ENCODE measurements around the gene ARNT2. TPM values are rescaled to one million over a fixed set of nuclear protein-coding genes. Genes with fewer than 3 reads are reported as not detected.

Gene ARNT2
- total RNA-seq, 1 experiment from 2014 or later = 16.8 TPM

DNA sequence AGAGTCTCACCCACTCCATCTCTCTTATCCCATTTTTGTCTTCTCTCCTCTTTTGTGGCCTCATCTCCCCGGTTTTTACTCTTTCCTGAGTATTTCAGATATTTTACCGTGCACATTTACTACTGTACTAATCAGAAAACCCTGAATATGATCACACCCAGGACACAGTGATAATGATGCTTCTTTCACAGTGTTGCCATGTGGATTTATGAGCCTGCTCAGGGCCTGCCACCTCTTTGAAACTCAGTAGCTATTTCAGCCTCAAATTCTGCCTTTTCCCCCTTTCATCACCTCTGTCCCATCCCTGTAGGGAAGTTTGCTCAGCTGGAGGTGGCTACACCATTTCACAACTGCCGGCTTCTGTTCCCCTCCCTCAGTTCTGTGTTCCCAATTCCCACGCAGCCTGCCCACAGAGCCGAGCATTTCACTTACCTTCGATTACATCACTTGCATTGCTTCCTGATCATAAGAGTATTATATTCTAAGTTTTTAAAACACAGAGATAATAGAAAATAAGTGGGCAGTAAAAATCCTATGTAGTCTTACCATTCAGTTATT is 33.2 kb downstream of the ARNT2 start:
- Histone ChIP-seq H3K4me3 (ENCODE audit: low read depth in 2 of 2, low read length in 2 of 2) (no peak overlapping the region), H3K27me3 (ENCODE audit: control insufficient read depth, insufficient read depth, low read length) (no peaks in the 10 kb centered on the region), H3K36me3 (ENCODE audit: control insufficient read depth, insufficient read depth, low read length) (no peaks in the 10 kb centered on the region), H3K4me1 (ENCODE audit: control insufficient read depth, insufficient read depth, low read length) (peaks cover 14% of the 10 kb centered on the region; the same call in 1 of the 2 replicates), H3K9me3 (ENCODE audit: control insufficient read depth, insufficient read depth, low read depth, low read length) (no peaks in the 10 kb centered on the region), H3K27ac (ENCODE audit: low read length) (peak overlapping the region; percentile 34; the same call in 1 of the 2 replicates)
- in situ Hi-C loops (cut with HindIII; ENCODE audit: low pct_unique_long_range_greater_than_20kb, low sequenced_read_pairs) = no loop called here
- DNase-seq (ENCODE audit: low read depth, low spot score) (no peak), ATAC-seq (no peak)
- TF ChIP-seq, protein P1, sequence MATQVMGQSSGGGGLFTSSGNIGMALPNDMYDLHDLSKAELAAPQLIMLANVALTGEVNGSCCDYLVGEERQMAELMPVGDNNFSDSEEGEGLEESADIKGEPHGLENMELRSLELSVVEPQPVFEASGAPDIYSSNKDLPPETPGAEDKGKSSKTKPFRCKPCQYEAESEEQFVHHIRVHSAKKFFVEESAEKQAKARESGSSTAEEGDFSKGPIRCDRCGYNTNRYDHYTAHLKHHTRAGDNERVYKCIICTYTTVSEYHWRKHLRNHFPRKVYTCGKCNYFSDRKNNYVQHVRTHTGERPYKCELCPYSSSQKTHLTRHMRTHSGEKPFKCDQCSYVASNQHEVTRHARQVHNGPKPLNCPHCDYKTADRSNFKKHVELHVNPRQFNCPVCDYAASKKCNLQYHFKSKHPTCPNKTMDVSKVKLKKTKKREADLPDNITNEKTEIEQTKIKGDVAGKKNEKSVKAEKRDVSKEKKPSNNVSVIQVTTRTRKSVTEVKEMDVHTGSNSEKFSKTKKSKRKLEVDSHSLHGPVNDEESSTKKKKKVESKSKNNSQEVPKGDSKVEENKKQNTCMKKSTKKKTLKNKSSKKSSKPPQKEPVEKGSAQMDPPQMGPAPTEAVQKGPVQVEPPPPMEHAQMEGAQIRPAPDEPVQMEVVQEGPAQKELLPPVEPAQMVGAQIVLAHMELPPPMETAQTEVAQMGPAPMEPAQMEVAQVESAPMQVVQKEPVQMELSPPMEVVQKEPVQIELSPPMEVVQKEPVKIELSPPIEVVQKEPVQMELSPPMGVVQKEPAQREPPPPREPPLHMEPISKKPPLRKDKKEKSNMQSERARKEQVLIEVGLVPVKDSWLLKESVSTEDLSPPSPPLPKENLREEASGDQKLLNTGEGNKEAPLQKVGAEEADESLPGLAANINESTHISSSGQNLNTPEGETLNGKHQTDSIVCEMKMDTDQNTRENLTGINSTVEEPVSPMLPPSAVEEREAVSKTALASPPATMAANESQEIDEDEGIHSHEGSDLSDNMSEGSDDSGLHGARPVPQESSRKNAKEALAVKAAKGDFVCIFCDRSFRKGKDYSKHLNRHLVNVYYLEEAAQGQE (IDR thresholded peaks at IDR 0.05; ENCODE audit: insufficient read depth in 1 of 2, low read depth in 2 of 2, low read length in 1 of 2) = no peak
- TF ChIP-seq, protein P2, sequence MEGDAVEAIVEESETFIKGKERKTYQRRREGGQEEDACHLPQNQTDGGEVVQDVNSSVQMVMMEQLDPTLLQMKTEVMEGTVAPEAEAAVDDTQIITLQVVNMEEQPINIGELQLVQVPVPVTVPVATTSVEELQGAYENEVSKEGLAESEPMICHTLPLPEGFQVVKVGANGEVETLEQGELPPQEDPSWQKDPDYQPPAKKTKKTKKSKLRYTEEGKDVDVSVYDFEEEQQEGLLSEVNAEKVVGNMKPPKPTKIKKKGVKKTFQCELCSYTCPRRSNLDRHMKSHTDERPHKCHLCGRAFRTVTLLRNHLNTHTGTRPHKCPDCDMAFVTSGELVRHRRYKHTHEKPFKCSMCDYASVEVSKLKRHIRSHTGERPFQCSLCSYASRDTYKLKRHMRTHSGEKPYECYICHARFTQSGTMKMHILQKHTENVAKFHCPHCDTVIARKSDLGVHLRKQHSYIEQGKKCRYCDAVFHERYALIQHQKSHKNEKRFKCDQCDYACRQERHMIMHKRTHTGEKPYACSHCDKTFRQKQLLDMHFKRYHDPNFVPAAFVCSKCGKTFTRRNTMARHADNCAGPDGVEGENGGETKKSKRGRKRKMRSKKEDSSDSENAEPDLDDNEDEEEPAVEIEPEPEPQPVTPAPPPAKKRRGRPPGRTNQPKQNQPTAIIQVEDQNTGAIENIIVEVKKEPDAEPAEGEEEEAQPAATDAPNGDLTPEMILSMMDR (IDR thresholded peaks at IDR 0.05) = no peak
- no peak for TF ChIP-seq TCF7L2 (IDR thresholded peaks at IDR 0.05; ENCODE audit: low read depth, low read length)
- TF ChIP-seq POLR2AphosphoS5 (IDR thresholded peaks at IDR 0.05; ENCODE audit: low read depth, low read length) = no peak
- TF ChIP-seq SIN3A (IDR thresholded peaks at IDR 0.05; ENCODE audit: borderline replicate concordance, insufficient read depth, low read depth, low read length) = no peak
- CTCF ChIA-PET = no interaction called here
- no TSS peak for BruUV-seq (replicated peaks)
- intact Hi-C loops (cut with micrococcal nuclease; ENCODE audit: unreplicated experiment) = no loop called here
- POLR2A ChIA-PET = interaction anchor here (1.0 kb wide), 1 partner anchor 509 kb away, joined by 4 read pairs; no protein-coding TSS in a partner anchor

DNA sequence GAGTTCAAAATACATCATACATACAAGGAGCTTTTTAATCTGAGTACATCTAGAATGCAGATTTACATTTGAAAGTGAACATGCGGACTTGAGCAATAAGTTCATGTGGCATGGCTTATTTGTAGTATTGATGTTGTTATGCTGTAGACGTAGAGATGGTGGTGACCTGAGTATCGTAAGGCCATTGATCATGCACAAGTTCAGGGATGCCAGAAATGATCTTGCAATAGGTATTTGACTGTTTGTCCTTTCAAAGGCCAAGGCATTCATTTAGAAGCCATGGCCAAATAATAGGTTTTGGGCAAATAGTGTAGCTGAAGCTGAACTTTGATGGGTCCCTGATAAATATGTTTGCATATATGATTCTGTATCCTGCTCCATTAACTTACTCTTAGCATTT is 35.0 kb downstream of the ARNT2 start:
- CTCF ChIA-PET = no interaction called here
- no peaks in the 10 kb centered on the region for H3K27me3 ChIP-seq (ENCODE audit: control insufficient read depth, insufficient read depth, low read length)

More for the DNA sequence above, 35.0 kb downstream of the ARNT2 start:
- H3K4me1 ChIP-seq (ENCODE audit: control insufficient read depth, insufficient read depth, low read length) = peaks cover 14% of the 10 kb centered on the region; the same call in 1 of the 2 replicates
- intact Hi-C loops (cut with micrococcal nuclease; ENCODE audit: unreplicated experiment) = no loop called here
- no peaks in the 10 kb centered on the region for H3K36me3 ChIP-seq (ENCODE audit: control insufficient read depth, insufficient read depth, low read length)
- no TSS peak for BruUV-seq (replicated peaks)
- no peak for ATAC-seq
- POLR2A ChIA-PET = interaction anchor here (0.6 kb wide), 1 partner anchor 278 kb away, joined by 5 read pairs; no protein-coding TSS in a partner anchor
- TF ChIP-seq, protein P2 (IDR thresholded peaks at IDR 0.05) = no peak
- TF ChIP-seq, protein P1 (IDR thresholded peaks at IDR 0.05; ENCODE audit: insufficient read depth in 1 of 2, low read depth in 2 of 2, low read length in 1 of 2) = no peak
- TF ChIP-seq TCF7L2 (IDR thresholded peaks at IDR 0.05; ENCODE audit: low read depth, low read length) (no peak), SIN3A (IDR thresholded peaks at IDR 0.05; ENCODE audit: borderline replicate concordance, insufficient read depth, low read depth, low read length) (no peak), POLR2AphosphoS5 (IDR thresholded peaks at IDR 0.05; ENCODE audit: low read depth, low read length) (no peak)
- no peak overlapping the region for H3K4me3 ChIP-seq (ENCODE audit: low read depth in 2 of 2, low read length in 2 of 2)
- in situ Hi-C loops (cut with HindIII; ENCODE audit: low pct_unique_long_range_greater_than_20kb, low sequenced_read_pairs) = no loop called here
- no peak overlapping the region for H3K27ac ChIP-seq (ENCODE audit: low read length)
- no peak for DNase-seq (ENCODE audit: low read depth, low spot score)
- H3K9me3 ChIP-seq (ENCODE audit: control insufficient read depth, insufficient read depth, low read depth, low read length) = no peaks in the 10 kb centered on the region
